ENCODE data around the gene FERD3L. TPM values are rescaled to one million over a fixed set of nuclear protein-coding genes. Genes with fewer than 3 reads are reported as not detected.

The FERD3L gene
- total and polyA plus RNA-seq, 2 of the 8 experiments (the other 6 are each of a cell fraction or from before 2014, with no cell fraction given) = not detected

GRCh38 chr7:19095353-19095860, 49.8 kb downstream of the FERD3L start (continued):
- TF ChIP-seq CHD7 (IDR thresholded peaks at IDR 0.05; ENCODE audit: insufficient replicate concordance, low read length) (no peak), RXRA (IDR thresholded peaks at IDR 0.05; ENCODE audit: insufficient read depth, low read depth, low read length) (no peak)

Measured in H1 (cell line).